ENCODE data around the gene IPO4.
"Not testable (repeated sequence)": the region's sequence is repeated elsewhere in the genome, so short reads cannot be mapped to it uniquely, and the experiment has no call there.

IPO4 gene, protein sequence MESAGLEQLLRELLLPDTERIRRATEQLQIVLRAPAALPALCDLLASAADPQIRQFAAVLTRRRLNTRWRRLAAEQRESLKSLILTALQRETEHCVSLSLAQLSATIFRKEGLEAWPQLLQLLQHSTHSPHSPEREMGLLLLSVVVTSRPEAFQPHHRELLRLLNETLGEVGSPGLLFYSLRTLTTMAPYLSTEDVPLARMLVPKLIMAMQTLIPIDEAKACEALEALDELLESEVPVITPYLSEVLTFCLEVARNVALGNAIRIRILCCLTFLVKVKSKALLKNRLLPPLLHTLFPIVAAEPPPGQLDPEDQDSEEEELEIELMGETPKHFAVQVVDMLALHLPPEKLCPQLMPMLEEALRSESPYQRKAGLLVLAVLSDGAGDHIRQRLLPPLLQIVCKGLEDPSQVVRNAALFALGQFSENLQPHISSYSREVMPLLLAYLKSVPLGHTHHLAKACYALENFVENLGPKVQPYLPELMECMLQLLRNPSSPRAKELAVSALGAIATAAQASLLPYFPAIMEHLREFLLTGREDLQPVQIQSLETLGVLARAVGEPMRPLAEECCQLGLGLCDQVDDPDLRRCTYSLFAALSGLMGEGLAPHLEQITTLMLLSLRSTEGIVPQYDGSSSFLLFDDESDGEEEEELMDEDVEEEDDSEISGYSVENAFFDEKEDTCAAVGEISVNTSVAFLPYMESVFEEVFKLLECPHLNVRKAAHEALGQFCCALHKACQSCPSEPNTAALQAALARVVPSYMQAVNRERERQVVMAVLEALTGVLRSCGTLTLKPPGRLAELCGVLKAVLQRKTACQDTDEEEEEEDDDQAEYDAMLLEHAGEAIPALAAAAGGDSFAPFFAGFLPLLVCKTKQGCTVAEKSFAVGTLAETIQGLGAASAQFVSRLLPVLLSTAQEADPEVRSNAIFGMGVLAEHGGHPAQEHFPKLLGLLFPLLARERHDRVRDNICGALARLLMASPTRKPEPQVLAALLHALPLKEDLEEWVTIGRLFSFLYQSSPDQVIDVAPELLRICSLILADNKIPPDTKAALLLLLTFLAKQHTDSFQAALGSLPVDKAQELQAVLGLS

DNA sequence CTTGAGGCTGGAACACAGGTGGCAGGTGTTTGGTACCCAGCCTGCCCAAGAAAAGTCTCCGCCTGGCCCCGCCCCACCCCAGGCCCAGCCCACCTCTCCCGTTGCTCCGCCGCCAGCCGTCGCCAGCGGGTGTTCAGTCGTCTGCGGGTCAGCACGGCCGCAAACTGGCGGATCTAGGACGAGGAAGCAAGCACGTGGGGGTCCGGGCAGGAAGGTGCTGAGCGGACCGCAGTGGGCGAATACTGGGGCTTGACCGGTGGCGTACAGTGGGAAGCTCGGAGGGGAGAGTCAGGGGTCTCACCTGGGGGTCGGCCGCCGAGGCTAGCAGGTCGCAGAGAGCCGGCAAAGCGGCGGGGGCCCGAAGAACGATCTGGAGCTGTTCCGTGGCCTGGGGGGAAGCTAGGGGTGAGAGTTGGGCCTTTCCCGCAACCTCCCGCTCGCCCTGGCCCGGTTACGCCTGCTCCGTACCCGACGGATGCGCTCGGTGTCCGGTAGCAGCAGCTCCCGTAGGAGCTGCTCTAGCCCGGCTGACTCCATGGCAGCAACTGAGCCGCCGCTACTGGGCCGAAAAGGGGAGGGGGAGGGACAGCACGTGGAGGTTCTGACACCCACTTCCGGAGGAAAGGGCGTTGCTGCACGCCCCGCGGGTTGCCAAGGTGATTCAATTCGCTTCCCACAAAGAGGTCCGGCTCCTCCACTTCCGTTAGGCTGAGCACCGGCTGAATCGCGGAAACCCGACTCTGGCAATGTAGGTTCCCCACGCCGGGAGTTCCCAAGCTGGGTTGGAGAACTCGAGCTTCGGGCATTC is at the start of gene IPO4:
Gene IPO4 (minus strand): TSS at position 566 of the 808 bp plus-strand sequence. CDS start 29 bp downstream, at position 537.
- peak; percentile 95 to 98 for DNase-seq

DNA sequence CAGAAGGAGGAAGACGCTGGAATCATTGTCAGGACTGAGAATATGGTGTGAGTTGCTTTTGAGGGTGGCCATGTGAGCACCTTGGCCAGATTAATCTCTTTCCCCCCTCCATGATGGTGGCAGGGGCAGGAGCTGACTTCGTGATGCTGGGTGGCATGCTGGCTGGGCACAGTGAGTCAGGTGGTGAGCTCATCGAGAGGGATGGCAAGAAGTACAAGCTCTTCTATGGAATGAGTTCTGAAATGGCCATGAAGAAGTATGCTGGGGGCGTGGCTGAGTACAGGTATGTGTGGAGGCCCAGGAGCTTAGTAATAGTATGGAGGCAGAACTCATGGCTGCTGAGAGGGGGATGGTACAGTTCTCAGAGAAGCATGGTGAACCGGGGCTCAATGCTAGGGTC is 49.5 kb upstream of the IPO4 start:
- no peak for DNase-seq

DNA sequence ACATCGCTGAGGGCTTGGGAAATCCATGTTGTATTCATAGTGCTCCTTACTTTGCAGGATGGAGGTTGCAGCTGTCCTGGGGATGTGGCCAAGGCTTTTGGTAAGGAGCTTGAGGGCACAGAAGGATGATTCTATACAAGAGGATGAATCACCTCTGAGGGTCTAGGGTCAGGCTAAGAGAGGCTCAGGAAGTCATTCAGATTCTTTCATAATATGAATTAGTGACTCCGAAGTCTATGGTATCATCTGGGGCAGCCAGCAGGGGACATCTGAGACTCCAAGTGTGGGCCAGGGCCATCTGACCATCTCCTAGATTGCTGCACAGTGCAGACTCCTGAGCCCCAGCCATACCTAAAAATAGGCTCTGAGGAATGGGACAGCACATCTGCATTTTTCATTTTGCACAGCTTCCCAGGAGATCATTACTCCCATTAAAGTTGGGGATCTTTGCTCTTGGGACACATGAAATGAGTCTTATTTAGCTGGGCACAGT is 48.9 kb upstream of the IPO4 start:
- no peak for DNase-seq

DNA sequence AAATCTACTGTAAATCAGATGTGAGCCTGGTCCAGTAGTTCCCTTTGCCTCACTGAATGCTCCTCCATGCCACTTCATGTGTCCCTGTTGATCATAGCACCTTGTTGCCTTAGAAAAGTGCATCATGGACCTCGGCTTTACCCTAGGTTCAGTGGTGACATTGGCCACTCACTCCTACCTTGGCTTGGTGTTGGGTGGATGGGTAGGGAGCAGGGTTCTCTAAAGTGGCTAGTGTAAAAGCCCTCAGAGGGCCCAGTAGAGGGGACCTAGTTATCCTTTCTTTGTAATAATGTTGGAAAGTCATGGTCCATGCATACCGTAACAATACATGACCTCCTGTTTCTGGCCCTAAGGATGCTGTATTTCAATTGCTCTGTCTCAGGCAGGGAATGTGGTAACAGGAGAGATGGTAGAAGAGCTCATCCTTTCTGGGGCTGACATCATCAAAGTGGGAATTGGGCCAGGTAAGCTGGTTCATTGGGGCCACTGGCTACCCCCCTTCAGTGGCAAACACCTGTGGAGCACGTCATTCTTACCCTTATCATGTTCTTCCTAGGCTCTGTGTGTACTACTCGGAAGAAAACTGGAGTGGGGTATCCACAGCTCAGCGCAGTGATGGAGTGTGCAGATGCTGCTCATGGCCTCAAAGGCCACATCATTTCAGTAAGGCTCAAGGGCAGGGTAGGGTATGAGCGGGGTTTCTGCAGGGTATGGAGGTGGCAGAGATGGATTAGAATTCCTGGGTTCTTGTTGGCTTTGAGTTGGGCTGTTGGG is 48.3 kb upstream of the IPO4 start:
- DNase-seq, result no peak

DNA sequence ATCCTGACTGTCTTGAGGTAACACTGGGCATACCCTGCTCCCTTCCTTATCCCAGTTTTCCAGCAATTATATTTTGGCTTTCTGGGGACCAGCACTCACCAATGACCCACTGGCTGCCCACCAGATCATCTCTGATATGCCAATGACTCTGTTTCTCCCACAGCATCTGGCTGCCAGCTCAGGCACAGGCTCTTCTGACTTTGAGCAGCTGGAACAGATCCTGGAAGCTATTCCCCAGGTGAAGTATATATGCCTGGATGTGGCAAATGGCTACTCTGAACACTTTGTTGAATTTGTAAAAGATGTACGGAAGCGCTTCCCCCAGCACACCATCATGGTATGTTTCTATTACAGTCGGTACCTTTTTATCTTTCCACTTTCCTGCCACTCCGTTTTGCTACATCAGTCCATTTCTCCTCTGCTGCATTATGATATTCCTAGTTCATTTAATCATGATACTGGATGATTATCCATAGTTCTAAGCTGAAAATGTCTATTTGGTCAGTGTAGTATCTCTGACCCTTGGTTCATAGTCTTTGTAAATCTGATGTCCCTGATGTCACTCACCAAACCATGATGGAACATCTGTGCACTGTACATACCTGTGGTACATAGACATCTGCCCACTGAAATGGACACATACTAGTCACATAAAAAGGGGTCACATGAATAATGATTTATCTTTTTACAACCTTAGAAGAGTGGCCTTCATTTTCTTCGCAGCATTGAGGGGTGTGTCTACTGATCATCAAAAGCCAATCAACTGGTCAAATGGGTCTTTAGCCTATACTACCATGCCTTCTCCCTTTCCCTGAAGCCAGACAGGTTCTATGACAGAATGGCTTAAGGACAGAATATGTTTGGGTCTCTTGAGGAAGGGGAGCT is 47.4 kb upstream of the IPO4 start:
- DNase-seq, result no peak

DNA sequence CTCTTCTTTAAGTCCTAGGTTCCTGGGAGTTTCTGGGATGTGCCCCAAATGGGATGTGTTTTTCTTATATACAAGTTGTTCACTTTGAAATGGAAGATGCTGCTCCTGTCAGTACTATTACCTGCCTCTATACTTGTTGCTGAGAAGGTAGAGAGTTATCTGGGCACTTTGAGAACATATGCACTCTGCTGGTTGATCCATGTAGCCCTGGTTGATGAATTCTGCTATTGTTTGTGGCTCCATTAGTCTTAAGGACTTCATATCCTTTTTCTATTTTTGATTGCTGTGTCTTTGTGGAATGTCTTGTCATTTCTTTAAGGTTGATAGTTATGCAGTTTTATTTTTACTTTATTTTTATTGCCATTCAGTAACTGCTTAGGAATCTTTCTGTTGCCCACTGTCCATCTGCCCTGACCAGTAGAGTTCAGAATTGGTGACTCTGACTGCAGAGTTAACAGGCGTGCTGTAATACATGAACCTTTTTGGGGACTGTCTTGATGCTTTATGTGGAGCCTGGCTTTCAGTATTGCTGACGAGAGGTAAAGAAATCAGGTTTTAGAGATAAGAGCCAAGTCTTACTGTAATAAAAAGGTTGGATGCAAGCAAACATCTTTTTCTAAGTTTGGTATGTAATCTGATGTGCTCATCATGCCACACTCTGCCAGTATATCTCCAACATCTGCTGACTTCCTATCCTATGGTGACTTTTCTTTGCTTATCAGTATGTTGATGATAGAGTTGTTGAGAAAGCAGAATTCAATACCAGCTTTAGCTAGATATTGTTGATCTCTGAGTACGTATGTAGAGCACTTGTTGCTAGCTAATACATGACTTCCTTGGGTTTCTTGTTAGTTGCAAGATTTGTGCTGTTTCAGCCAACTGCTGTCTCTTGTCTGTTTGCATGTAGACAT is 45.7 kb upstream of the IPO4 start:
- DNase-seq, result no peak

DNA sequence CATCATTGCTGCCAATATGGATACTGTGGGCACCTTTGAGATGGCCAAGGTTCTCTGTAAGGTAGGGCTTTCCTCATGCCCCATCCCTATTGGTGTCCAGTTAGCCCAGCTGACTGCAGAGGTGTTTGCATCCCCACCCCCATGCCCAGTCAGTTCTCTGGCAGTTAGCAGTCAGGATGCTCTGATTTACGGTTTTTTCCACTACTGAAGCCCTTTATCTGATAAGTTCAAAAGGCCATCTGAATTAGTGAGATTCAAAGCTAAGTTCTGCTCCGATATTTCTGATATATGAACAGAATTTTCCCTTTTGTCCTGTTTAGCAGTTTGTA is 44.9 kb upstream of the IPO4 start:
- peak in 1 of 2 experiments; percentile 9 for DNase-seq

DNA sequence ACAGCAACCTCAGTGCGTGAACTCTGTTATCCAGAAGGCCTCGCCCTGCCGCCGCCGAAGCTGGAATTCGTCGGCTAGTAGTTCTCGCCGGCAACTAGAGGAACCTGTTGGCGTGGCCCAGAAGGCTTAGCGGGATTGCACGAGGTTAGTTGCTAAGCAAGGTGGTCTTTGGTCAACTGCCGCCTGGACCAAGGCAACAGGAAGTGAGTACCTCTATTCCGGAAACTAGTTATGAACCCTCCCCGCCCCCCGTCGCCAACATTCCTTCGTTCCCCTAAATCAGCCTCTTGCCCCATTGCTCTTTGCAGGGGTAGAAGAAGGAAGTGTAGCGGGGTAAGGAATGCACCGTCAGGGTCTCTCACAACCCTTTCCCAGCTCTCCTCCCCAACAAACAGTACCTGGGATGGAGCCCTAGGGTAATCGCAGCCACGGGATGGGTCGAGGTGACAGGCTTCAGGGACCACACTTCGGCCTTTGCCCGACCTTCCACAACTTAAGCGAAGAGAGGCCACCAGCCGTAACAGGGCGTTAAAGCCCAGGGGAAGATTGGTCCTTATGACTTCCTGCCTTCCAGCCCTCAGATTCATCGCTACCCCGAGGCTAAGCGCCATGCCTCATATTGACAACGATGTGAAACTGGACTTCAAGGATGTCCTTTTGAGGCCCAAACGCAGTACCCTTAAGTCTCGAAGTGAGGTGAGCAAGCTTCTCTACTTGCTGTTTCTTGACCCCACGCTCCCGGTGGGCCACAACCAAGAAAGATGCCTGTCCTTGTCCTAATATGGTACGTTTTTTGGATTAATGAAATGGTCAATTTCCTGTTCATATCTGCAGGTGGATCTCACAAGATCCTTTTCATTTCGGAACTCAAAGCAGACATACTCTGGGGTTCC is 44.3 kb upstream of the IPO4 start, which contains the start of gene GMPR2:
Gene GMPR2 (plus strand): TSS at position 285 of the 893 bp plus-strand sequence. CDS start 325 bp downstream, at position 610.
- DNase-seq, result no peak

DNA sequence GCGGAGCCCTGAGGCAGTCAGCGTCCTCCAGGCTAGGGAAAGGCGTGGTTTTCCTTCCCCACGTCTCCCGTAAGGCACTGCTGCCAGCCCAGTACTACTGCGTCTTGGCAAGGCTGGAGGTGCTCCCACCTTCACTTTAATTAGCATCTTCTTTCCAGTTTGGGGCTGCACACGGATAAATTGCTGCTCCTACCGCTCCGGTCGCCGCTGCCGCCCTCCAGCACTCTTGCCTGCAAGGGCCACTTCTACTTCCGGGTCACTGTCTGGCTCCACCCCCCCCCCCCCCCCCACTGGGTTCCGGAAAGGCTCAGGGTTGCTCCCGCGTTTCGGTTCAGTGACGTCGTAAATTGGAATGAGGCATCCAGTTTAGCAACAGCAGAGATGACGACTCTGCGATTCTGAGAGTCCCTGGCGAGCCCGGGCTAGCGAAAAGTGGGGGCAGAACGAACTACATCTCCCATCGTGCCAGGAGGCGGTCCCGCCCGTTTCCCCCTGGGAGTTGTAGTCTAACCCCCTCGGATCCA is 43.6 kb upstream of the IPO4 start, which contains the start of gene NEDD8:
Gene NEDD8 (minus strand): TSS at position 247 of the 524 bp plus-strand sequence. CDS start 100 bp downstream, at position 147.
- peak; percentile 89 to 95 for DNase-seq

DNA sequence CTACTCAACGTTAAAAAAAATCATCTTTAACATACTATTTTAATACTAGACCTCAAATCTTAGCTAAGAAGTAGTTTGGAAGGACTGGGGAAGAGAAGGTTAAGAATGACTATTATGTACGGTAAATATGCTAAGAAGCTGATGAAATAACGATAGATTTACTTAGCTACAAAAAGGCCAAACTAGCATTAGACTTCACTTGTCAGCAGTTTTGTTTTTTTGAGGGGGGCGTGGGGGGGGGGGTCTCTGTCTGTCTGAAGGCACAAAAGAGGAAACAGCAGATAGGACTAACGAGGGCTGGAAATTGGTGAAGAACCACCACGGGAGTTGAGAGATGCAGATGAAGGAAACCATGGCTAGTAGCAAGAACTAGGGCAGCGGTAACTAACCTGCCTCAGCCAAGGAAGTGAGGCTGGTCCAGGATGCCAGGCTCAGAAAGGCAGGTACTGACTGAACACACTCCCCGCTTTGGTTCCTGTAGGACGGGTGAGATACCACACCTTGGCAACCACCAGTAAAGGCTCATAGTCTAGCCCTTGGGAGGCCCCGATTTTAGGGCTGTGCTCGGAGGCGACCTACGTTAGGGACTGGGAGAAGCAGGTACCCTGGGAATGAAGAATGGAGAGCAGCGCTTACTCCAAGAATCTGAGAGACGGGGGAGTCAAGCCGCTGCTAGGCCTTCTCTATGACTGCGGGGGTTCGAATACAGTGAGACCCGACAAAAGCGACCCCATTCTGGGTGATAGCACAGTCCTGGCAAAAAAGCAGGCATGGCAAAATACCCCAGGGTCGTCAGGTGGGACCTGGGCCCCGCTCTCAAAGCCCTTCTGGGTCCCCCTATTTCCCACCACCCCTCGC is 42.9 kb upstream of the IPO4 start:
- DNase-seq, result peak in 1 of 2 experiments; percentile 59

DNA sequence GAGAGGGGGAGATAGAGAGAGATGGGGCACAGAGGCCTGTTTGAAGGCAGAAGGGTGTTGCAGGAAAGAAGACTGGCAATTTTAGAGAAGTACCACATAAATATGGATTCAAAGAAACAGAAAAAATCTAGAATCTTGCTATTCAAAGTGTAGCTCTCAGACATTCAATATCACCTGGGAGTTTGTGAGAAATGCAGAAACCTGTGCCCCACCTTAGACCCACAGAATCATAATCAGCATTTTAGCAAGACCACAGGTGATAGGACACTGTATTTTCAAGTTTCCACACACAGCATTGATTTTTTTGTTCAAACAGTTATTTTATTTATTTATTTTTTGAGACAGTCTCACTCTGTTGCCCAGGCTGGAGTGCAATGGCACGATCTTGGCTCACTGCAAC is 40.3 kb upstream of the IPO4 start:
- no peak for DNase-seq

DNA sequence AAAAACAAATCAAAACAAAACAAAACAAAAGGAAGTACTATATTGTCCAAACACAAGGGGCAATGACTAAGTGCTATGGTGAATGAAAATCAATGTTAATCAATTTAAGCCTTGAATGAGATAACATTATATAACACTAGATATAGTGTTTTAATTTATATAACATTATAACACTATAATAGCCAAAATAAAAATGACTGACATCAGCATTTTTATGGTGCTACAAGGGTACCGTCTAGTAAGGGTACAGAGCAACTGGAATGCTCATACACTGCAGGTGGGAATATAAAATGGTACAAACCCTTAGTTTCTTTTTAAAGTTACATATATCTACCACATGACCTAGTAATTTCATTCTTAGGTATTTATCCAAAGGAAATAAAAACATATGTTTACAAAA is 37.9 kb upstream of the IPO4 start:
- DNase-seq, result no peak

DNA sequence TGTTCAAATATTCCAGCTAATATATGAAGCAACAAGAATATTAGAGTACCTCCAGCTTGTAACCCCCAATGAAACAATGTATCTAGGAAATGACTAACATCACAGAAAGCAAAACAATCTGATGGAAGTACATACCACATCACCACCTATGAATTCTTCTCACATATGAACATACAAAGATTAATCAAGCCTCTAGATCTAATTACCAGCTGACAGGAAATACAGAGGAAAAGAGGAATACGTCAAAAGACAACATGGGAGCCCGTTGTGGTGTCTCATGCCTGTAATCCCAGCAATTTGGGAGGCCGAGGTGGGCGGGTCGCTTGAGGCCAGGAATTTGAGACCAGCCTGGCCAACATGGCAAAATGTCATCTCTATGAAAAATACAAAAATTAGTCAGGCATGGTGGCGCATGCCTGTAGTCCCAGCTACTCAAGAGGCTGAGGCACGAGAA is 36.0 kb upstream of the IPO4 start:
- DNase-seq, result no peak

DNA sequence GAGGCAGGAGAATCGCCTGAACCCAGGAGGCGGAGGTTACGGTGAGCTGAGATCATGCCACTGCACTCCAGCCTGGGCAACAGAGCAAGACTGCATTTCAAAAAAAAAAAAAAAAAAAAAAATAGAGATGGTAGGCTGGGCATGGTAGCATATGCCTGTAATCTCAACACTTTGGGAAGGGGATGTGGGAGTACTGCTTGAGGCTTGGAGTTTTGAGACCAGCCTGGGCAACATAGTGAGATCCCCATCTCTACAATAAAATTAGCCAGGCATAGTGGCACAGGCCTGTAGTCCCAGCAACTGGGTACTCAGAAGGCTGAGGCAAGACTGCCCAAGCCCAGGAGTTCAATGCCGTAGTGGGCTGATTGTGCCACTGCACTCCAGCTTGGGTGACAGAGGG is 34.4 kb upstream of the IPO4 start:
- DNase-seq, result not testable (repeated sequence)

DNA sequence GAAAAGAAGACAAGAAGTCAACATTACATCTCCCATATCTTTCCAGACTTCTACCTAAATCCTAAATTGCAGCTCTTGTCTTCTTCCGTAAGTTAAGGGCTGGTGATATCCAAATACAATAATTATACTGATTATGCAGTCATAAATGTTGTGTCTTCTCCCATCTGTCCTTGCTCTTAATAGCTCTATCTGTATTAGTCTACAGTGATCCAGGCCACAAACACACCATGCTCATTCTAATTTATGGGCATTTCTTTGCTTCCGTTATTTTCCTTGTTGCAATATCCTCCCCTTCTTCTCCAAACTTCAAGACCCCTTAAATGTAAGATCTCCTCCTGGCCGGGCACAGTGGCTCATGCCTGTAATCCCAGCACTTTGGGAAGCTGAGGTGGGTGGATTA is 30.9 kb upstream of the IPO4 start:
- no peak for DNase-seq

DNA sequence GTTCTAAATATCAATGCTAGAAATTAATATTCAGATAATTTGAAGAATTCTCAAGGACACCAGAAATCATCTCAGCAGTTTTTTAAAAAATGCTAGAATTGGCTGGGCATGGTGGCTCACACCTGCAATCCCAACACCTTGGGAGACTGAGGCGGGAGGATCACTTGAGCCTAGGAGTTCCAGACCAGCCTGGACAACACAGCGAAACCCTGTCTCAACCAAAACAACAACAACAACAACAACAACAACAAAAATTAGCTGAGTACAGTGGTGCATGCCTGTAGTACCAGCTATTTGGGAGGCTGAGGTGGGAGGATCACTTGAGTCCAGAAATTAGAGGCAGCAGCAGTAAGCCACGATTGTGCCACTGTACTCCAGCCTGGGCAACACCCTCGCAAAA is 30.5 kb upstream of the IPO4 start:
- DNase-seq, result no peak

DNA sequence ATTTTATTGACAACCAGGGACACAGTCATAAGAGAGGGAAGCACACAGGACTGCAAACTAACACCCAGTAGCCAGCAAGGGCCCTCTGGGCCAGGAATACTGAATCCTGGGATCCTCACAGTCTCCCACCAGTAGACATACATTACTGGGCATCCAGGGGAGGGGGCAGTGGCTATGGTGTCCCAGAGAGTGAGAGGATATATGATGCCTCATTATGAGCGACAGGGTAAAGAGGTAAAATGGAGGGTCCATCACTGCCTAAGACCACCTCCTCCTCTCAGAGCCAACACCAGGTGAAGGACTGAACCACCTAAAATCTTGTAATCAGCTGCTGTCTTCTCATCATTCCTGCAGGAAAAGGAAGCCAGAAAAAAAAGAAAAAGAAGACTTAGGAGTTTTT is 28.3 kb upstream of the IPO4 start:
- DNase-seq, result not testable (repeated sequence)

All from NCI-H526 (cell line).